ENCODE data around the gene ARSK. TPM values are rescaled to one million over a fixed set of nuclear protein-coding genes. Genes with fewer than 3 reads are reported as not detected.

ARSK gene
- total RNA-seq, 1 experiment from 2014 or later, result 13.7 TPM

GRCh38 chr5:95654196-95654595 lies 99.3 kb downstream of the ARSK start:
- DNase-seq (ENCODE audit: low read depth, low spot score), result no peak
- in situ Hi-C loops (cut with HindIII; ENCODE audit: low pct_unique_long_range_greater_than_20kb, low sequenced_read_pairs) (no loop called here), intact Hi-C loops (cut with micrococcal nuclease; ENCODE audit: unreplicated experiment) (no loop called here)
- no peak for ATAC-seq
- no TSS peak for BruUV-seq (replicated peaks)
- H3K9me3 ChIP-seq (ENCODE audit: control insufficient read depth, insufficient read depth, low read depth, low read length), result no peaks in the 10 kb centered on the region
- no peaks in the 10 kb centered on the region for H3K27me3 ChIP-seq (ENCODE audit: control insufficient read depth, insufficient read depth, low read length)
- H3K36me3 ChIP-seq (ENCODE audit: control insufficient read depth, insufficient read depth, low read length), result no peaks in the 10 kb centered on the region
- ChIA-PET CTCF (no interaction called here), POLR2A (no interaction called here)
- no peaks in the 10 kb centered on the region for H3K4me1 ChIP-seq (ENCODE audit: control insufficient read depth, insufficient read depth, low read length)
- no peak overlapping the region for H3K4me3 ChIP-seq (ENCODE audit: low read depth in 2 of 2, low read length in 2 of 2)
- no peak overlapping the region for H3K27ac ChIP-seq (ENCODE audit: low read length)
- TF ChIP-seq SIN3A (IDR thresholded peaks at IDR 0.05; ENCODE audit: borderline replicate concordance, insufficient read depth, low read depth, low read length) (no peak), REST (IDR thresholded peaks at IDR 0.05; ENCODE audit: insufficient read depth in 1 of 2, low read depth in 2 of 2, low read length in 1 of 2) (no peak), TCF7L2 (IDR thresholded peaks at IDR 0.05; ENCODE audit: low read depth, low read length) (no peak), POLR2AphosphoS5 (IDR thresholded peaks at IDR 0.05; ENCODE audit: low read depth, low read length) (no peak)
- TF ChIP-seq, protein P1, sequence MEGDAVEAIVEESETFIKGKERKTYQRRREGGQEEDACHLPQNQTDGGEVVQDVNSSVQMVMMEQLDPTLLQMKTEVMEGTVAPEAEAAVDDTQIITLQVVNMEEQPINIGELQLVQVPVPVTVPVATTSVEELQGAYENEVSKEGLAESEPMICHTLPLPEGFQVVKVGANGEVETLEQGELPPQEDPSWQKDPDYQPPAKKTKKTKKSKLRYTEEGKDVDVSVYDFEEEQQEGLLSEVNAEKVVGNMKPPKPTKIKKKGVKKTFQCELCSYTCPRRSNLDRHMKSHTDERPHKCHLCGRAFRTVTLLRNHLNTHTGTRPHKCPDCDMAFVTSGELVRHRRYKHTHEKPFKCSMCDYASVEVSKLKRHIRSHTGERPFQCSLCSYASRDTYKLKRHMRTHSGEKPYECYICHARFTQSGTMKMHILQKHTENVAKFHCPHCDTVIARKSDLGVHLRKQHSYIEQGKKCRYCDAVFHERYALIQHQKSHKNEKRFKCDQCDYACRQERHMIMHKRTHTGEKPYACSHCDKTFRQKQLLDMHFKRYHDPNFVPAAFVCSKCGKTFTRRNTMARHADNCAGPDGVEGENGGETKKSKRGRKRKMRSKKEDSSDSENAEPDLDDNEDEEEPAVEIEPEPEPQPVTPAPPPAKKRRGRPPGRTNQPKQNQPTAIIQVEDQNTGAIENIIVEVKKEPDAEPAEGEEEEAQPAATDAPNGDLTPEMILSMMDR (IDR thresholded peaks at IDR 0.05), result no peak

Other genes with a start within 250 kb of the ARSK start
- gene FAM81B, start 163.7 kb upstream of the ARSK start, total RNA-seq (2021; ENCODE audit: unreplicated experiment), result not detected
- 69.1 TPM for gene SKIC3, start 124 bp upstream of the ARSK start, total RNA-seq (2021; ENCODE audit: unreplicated experiment)
- 0.54 TPM for gene GPR150, start 65.0 kb downstream of the ARSK start, total RNA-seq (2021; ENCODE audit: unreplicated experiment)
- 2.2 TPM for gene RFESD, start 91.7 kb downstream of the ARSK start, total RNA-seq (2021; ENCODE audit: unreplicated experiment)
- gene SPATA9, start 127.9 kb downstream of the ARSK start, total RNA-seq (2021; ENCODE audit: unreplicated experiment), result 0.15 TPM
- 95.2 TPM for gene RHOBTB3, start 176.2 kb downstream of the ARSK start, total RNA-seq (2021; ENCODE audit: unreplicated experiment)

Data from Panc1 (cell line).